Measurements from ENCODE around the gene FAT3. TPM values are rescaled to one million over a fixed set of nuclear protein-coding genes. Genes with fewer than 3 reads are reported as not detected.

FAT3 gene
- polyA plus RNA-seq, 1 donor from 2014 or later = 54.0 TPM

- Histone ChIP-seq H3K9me2 (ENCODE audit: insufficient read depth, low read length) (no peaks in the 10 kb centered on the region), H3K79me2 (replicated peaks; ENCODE audit: insufficient read depth, low read length) (peaks cover 80% of the 10 kb centered on the region), H3K9ac (ENCODE audit: low read length) (no peak overlapping the region), H3K36me3 (ENCODE audit: insufficient read depth, low read length) (no peaks in the 10 kb centered on the region), H3K27ac (ENCODE audit: low read length) (no peak overlapping the region), H3K27me3 (ENCODE audit: insufficient read depth, low read depth, low read length) (no peaks in the 10 kb centered on the region), H2AFZ (ENCODE audit: low read depth, low read length) (no peak overlapping the region), H3K4me3 (ENCODE audit: low read length) (no peak overlapping the region), H4K20me1 (ENCODE audit: insufficient read depth) (no peaks in the 10 kb centered on the region), H3K9me3 (ENCODE audit: low read length) (no peaks in the 10 kb centered on the region), H3K4me2 (ENCODE audit: low read length) (no peak overlapping the region), H3F3A (ENCODE audit: insufficient read depth, low read length, poor library complexity, severe bottlenecking) (no peaks in the 10 kb centered on the region)
- TF ChIP-seq POLR2AphosphoS5 (IDR thresholded peaks at IDR 0.05) (no peak), REST (IDR thresholded peaks at IDR 0.05; ENCODE audit: borderline replicate concordance) (no peak), MXI1 (conservative IDR thresholded peaks at IDR 0.05; ENCODE audit: poor library complexity, severe bottlenecking) (no peak), EZH2 (IDR thresholded peaks at IDR 0.05; ENCODE audit: borderline replicate concordance, insufficient read depth, low read length, poor library complexity, severe bottlenecking) (no peak), RAD21 (conservative IDR thresholded peaks at IDR 0.05) (no peak), SMC3 (conservative IDR thresholded peaks at IDR 0.05; ENCODE audit: poor library complexity) (no peak), EP300 (conservative IDR thresholded peaks at IDR 0.05; ENCODE audit: poor library complexity, severe bottlenecking) (no peak), TAF1 (IDR thresholded peaks at IDR 0.05; ENCODE audit: low read depth) (no peak), CTCF (IDR thresholded peaks at IDR 0.05; ENCODE audit: poor library complexity, severe bottlenecking) (no peak)
Observed at GRCh38 chr11:92236856-92237255, 12.2 kb downstream of the FAT3 start.

GRCh38 chr11:92240916-92241315, 16.3 kb downstream of the FAT3 start:
- H3K27ac ChIP-seq (ENCODE audit: low read length) = no peak overlapping the region
- no peak overlapping the region for H3K4me3 ChIP-seq (ENCODE audit: low read length)
- H2AFZ ChIP-seq (ENCODE audit: low read depth, low read length) = no peak overlapping the region
- H3K27me3 ChIP-seq (ENCODE audit: insufficient read depth, low read depth, low read length) = no peaks in the 10 kb centered on the region
- no peaks in the 10 kb centered on the region for H3K9me2 ChIP-seq (ENCODE audit: insufficient read depth, low read length)
- no peak overlapping the region for H3K9ac ChIP-seq (ENCODE audit: low read length)
- TF ChIP-seq POLR2AphosphoS5 (IDR thresholded peaks at IDR 0.05) (no peak), TAF1 (IDR thresholded peaks at IDR 0.05; ENCODE audit: low read depth) (no peak), EP300 (conservative IDR thresholded peaks at IDR 0.05; ENCODE audit: poor library complexity, severe bottlenecking) (no peak)
- H3K79me2 ChIP-seq (replicated peaks; ENCODE audit: insufficient read depth, low read length) = peaks cover 45% of the 10 kb centered on the region
- H3K9me3 ChIP-seq (ENCODE audit: low read length) = no peaks in the 10 kb centered on the region
- H4K20me1 ChIP-seq (ENCODE audit: insufficient read depth) = no peaks in the 10 kb centered on the region
- H3K4me2 ChIP-seq (ENCODE audit: low read length) = no peak overlapping the region
- no peaks in the 10 kb centered on the region for H3K36me3 ChIP-seq (ENCODE audit: insufficient read depth, low read length)
- H3F3A ChIP-seq (ENCODE audit: insufficient read depth, low read length, poor library complexity, severe bottlenecking) = no peaks in the 10 kb centered on the region

Data from neural cell (in vitro differentiated cells).